ENCODE data around the gene MIB2.
"Not testable (repeated sequence)": the region's sequence is repeated elsewhere in the genome, so short reads cannot be mapped to it uniquely, and the experiment has no call there.

Gene MIB2

DNA sequence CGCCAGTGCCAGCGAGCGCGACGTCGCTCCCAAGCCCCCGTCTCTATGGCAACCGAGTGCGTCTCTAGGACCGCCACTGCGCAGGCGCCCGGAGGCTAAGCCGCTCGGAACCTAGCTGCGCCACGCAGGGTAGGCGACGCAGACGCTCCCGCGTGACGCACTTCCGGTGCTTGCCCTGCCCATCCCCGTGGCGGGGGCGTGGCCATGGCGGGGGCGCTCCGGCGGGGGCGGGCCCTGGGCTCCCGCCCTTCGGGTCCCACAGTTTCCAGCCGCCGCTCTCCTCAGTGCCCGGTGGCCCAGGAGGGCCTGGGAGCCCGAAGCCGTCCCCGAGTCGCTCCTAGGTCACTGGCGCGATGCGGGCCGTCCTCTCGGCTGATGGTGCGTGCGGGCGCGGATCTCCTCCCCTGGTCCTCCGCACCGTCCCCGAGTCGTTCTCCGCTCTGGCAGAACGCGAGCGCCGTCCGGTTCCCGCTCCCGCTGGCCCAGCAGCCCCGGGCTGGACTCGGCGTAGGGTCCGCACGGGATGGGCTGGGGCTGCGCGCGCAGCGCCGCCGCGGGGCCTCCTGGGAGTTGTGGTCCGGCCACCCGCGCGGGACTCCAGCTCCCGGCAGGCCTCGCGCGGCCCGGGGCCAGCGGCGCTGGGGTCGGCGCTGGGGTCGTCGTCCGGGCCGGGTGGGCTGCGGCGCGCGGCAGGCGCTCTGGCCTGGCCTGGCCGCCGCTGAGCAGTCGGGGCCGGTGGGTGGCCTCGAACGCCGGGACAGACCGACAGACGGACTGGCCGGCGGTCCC is at the start of gene MIB2:
Gene MIB2 (plus strand): TSS at position 245 of the 789 bp plus-strand sequence. CDS start 7,953 bp downstream, outside the sequence.
- peak; percentile 97 for DNase-seq

GRCh38 chr1:1567152-1567875 is 48.0 kb upstream of the MIB2 start:
- DNase-seq = no peak

DNA sequence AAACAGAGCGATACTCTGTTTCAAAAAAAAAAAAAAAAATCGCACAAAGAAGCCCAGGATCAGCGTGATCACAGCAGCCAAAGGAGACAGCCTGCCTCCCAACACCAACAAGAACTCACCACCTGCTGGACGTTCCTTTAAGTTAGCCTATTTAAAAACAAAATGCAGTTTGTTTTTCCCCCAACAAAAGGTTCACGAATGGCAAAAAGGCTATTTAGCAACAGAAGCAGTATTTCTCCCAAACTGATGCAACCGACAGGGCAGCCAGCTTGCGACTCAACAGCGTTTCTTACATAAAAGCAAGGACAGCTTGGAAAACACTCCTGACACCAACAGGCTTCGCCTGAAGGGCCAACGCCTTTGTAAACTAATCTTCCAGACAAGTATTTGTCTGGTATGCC is 47.4 kb upstream of the MIB2 start:
- no peak for DNase-seq

DNA sequence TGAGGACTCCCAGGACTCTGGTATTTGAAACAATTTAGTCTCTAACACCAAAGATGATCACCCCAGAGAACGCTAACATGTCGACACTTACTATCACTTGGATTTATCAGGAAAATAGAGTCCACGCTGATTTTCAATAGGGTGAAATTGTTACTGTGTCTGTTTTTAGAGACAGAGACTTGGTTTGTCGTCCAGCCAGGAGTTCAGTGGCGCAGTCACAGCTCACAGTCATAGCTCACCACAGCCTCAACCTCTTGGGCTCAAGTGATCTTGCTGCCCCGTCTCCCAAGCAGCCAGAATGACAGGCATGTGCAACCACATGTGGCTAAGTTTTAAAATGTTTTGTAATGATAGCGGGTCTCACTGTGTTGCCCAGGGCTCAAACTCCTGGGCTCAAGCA is 46.0 kb upstream of the MIB2 start:
- DNase-seq = no peak

DNA sequence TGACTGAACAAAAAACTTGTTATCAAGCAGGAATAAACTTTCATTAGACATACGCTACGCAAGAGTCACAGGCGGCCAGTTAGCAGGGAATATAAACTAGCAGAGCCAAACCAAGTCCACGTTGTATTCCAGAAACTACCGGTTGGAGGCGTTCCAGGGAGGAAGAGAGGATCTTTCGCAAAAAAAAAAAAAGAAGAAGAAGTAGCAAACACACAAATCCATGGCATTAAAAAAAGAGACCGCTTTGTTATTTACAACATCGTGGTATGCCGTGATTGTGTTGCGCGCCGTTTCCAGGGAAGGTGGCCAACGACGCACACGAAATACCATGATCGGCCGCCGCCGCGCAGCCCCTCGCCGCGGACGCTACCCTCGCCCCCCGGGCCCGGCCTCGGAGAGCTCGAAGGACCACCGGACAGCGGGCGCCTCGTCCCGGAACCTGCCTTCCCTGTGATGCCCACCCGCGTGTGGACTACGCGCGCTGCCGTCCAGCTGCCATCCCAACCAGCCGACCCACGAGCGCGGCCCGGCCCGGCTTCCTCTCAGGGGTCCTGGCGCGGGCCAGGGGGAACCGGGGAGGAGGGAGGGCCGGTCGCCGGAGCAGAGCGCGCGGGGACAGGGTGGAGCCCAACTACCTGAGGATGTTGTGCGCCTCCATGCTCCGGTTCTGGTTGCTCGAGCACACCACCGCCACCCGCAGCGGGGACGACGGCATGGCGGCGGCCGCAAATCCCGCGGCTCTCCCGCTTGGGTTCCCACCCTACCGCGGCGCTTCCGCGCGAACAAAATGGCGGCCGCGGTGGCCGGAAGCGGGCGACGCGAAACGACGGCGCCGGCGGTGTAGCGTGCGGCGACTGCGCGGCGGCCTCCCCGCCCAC is 41.2 kb upstream of the MIB2 start:
- peak; percentile 82 for DNase-seq

DNA sequence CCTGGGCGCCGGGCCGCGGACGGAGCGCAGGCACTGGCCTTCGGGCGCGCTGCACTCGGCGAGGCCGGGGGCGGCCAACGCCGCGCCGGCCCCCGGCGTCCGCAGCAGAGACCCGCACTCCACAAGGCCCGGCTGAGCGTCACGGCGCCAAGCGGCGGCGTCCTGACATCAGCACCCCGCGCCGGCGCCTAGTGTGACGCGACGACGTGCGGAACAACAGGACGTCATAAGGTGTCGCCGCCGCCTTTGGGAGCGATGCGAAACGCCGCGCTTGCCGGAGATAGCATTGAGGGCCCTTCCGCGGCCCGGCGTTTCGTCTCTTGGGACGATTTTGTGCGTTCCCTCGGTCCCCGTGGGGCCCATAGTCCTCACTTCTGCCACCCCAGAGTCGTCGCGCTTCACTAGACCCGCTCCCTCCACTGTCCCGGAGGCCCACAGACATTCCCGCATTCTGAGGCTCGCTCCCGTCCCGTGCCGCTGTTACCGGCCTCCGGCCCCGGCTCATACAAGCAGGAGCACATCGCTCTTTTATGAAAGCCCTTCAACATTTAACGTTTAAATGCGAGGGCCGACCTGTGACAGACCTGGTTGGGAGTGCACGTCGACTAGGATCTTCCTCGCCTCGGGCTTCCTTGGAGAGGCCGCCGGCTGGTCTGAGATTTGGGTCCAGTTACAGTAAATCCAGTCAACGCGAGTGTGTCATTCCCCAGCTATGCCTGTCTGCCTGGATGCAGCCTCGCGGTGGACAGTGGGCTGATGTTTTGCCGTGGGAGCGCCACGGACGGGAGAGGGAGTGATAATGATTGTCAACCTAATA is 40.4 kb upstream of the MIB2 start, which contains the start of gene SSU72:
Gene SSU72 (minus strand): TSS at position 143 of the 817 bp plus-strand sequence. CDS start 306 bp downstream, outside the sequence.
- DNase-seq = peak; percentile 92

GRCh38 chr1:1577367-1578011 is 37.8 kb upstream of the MIB2 start:
- DNase-seq = peak; percentile 6

DNA sequence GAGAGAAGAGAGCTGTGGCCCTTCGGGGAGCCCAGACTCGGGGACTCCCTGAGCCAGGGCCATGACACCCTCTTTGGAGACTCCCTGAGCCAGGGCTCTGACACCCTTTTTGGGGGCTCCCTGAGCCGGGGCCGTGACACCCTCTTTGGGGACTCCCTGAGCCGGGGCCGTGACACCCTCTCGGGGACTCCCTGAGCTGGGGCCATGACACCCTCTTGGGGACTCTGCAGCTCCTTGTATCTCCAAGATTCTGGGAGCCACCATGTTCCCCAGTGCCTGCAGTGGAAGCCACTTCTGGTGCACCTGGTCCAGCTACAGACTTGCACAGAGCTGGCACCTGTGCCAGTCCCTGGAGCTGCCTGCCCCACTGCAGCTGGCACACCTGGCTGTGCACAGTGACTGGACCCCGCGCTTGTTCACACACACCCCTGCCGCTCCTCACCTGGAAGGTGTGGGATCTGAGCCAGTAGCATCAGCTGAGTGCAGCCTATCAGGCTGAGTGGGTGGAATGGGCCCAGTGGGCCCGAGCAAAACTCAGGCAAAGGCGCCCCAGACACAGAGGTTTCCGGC is 36.8 kb upstream of the MIB2 start:
- peak; percentile 26 for DNase-seq

- no peak for DNase-seq
Observed at GRCh38 chr1:1582585-1583346, 32.5 kb upstream of the MIB2 start.

GRCh38 chr1:1583347-1584010 is 31.8 kb upstream of the MIB2 start:
- no peak for DNase-seq

DNA sequence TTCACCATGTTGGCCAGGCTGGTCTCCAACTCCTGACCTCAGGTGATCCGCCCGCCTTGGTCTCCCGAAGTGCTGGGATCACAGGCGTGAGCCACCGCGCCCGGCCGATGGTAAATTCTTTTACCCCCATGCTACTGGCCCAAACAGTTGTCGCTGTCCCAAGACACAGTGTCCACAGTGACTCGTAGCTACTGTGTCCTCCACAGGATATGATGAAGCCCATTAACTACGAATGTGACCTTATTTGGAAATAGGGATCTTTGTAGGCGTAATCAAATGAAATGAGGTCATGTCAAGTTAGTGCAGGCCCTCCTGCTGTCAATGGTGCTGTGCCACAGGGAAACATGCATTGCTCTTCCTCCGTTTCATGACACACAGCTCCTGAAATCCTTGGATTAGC is 23.8 kb upstream of the MIB2 start:
- DNase-seq = no peak

GRCh38 chr1:1593834-1594601 is 21.3 kb upstream of the MIB2 start:
- no peak for DNase-seq

DNA sequence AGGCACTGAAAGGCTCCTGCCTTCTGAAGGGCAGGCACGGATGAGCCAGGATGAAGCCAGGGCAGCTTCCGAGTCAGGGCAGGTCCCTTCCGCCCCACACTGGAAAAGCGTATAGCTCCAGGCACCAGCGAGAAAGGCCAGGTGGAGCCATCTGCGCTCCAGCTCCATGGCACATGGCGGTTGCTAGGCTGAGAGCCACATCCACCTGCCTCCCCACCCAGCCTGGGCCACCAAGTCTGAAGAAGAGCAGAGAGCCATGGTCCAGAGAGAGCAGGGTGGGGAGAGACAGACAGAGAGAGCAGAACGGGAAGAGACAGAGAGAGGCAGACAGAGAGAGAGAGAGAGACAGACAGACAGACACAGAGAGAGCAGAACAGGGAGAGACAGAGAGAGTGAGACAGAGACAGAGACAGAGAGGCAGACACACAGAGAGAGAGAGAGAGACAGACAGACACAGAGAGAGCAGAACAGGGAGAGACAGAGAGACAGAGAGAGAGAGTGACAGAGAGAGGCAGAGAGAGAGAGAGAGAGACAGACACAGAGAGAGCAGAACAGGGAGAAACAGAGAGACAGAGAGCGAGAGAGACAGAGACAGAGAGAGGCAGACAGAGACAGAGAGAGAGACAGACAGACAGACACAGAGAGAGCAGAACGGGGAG is 20.6 kb upstream of the MIB2 start:
- DNase-seq = peak; percentile 62

- DNase-seq = not testable (repeated sequence)
Observed at GRCh38 chr1:1595341-1595740, 20.0 kb upstream of the MIB2 start.

DNA sequence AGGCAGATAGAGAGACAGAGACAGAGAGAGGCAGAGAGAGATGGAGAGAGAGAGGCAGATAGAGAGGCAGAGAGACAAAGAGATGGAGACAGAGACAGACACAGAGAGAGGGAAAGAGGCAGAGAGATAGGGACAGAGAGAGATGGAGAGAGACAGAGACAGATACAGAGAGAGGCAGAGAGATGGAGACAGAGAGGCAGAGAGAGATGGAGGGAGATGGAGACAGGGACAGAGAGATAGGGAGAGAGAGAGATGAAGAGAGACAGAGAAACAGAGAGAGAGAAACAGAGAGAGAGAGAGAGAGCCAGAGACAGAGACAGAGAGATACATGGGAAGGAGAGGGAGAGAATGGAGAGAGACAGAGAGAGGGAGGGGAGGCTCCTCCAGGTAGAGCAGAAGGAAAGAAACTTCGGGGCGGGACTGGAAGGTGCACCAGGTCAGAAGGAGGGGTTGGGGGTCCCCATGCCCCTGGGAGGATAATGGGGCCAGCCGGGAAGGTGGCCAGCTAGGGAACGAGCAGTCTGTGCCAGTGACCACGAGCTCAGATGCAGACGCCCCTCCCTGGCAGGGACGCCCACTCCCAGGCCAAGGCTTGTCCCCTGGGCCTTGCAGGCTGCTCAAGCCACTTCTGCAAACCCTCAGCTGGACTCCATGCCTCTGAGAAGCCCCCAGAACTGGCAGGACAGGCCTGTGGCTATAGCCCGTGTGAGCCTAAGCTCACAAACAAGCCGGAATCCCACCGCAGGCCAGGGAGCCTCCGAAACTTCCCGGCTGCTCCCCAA is 18.6 kb upstream of the MIB2 start:
- no peak for DNase-seq

- DNase-seq = peak; percentile 44
Observed at GRCh38 chr1:1597275-1597930, 17.9 kb upstream of the MIB2 start.

- DNase-seq = no peak
Observed at GRCh38 chr1:1598051-1598719, 17.1 kb upstream of the MIB2 start.
